DND-41 (cell line): Measurements from ENCODE around the gene RIT2.

ENCODE experiments used
- CTCF ChIP-seq: IDR thresholded peaks from 2 replicates; pipeline ENCODE4 v1.5.1; 2012; ENCODE audit warnings: borderline replicate concordance, low read length, moderate library complexity, mild to moderate bottlenecking; ENCODE audit not compliant: poor library complexity, severe bottlenecking; ENCODE audit errors: extremely low read depth
- EZH2 ChIP-seq: IDR thresholded peaks from 3 replicates; pipeline ENCODE4 v1.6.1; 2012; ENCODE audit warnings: borderline replicate concordance, low read depth, mild to moderate bottlenecking, moderate library complexity, low read length, inconsistent platforms; ENCODE audit not compliant: severe bottlenecking

DNA sequence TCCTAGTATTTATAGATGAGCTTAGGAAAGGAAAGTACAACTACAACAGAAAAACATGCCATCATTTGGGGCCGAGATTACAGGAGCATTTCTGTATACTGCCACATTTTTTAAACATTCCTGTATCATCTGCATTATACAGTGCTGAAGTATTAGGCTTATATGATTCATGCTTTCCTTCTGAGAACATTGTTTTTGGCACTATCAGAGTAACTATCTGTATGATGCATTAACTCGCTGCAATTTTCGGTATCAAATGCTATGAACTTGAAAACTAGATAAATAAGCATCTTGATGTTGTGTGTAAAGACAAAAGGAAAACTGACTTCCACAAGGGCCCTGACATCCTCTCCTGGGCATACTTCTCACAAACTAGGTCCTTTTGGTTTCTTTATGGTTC, 102.0 kb downstream of the RIT2 start:
- TF ChIP-seq CTCF: no peak
- TF ChIP-seq EZH2: no peak
